K562 (cell line): ENCODE data around the gene HOXB1. TPM values are rescaled to one million over a fixed set of nuclear protein-coding genes. Genes with fewer than 3 reads are reported as not detected.

Experiments used
- ATF1 ChIP-seq, 2 experiments: fragments of 450-650 bp in 1 of 2; IDR thresholded peaks; 2 replicates each; pipeline ENCODE4 v1.6.1; 2016; ENCODE audit warnings: missing compliant biosample characterization in 1 of 2, missing genetic modification characterization in 1 of 2
- COPS2 ChIP-seq: fragments of 450-650 bp; conservative IDR thresholded peaks from 2 replicates; pipeline ENCODE4 v1.6.1; 2016; ENCODE audit warnings: mild to moderate bottlenecking, moderate library complexity
- ETV1 ChIP-seq: fragments of 450-650 bp; conservative IDR thresholded peaks from 2 replicates; pipeline ENCODE4 v1.6.1; 2016; ENCODE audit warnings: missing genetic modification characterization, control low read depth, low read depth, missing compliant biosample characterization
- FIP1L1 ChIP-seq: fragments of 200-400 bp; formaldehyde crosslinking; IDR thresholded peaks from 2 replicates; pipeline ENCODE4 v1.6.1; 2018; ENCODE audit warnings: mild to moderate bottlenecking, low read depth, low read length; ENCODE audit not compliant: poor library complexity, severe bottlenecking
- HMG20B ChIP-seq: fragments of 250-450 bp; sonication (Bioruptor Pico); IDR thresholded peaks from 2 replicates; pipeline ENCODE4 v1.5.0; 2021; ENCODE audit warnings: mild to moderate bottlenecking
- MEIS2 ChIP-seq: fragments of 450-650 bp; IDR thresholded peaks from 2 replicates; pipeline ENCODE4 v1.6.1; 2014; ENCODE audit warnings: mild to moderate bottlenecking; ENCODE audit not compliant: partially characterized antibody
- NR2C1 ChIP-seq, 2 experiments: fragments of 450-650 bp; IDR thresholded peaks; 2 replicates each; pipeline ENCODE4 v1.6.1; 2017; ENCODE audit warnings: mild to moderate bottlenecking in 2 of 2, antibody characterized with exemption in 1 of 2, inconsistent platforms in 1 of 2, missing compliant biosample characterization in 1 of 2, missing genetic modification characterization in 1 of 2
- SMC3 ChIP-seq: conservative IDR thresholded peaks from 2 replicates; pipeline ENCODE4 v1.6.1; 2011; ENCODE audit warnings: low read depth, low read length, improper control_type of control experiment; ENCODE audit not compliant: insufficient read depth
- SP1 ChIP-seq: sonication (generic); formaldehyde crosslinking; IDR thresholded peaks from 2 replicates; pipeline ENCODE4 v1.8.1; 2022; ENCODE audit warnings: mild to moderate bottlenecking, missing genetic modification reagents
- SPI1 ChIP-seq: IDR thresholded peaks from 2 replicates; pipeline ENCODE4 v1.6.1; 2011; ENCODE audit warnings: low read depth, low read length, control low read depth, borderline replicate concordance
- SRSF9 ChIP-seq: fragments of 200-400 bp; formaldehyde crosslinking; IDR thresholded peaks from 2 replicates; pipeline ENCODE4 v1.6.1; 2017; ENCODE audit warnings: low read depth, low read length, borderline replicate concordance
- TAF7 ChIP-seq: fragments of 450-650 bp; IDR thresholded peaks from 2 replicates; pipeline ENCODE4 v1.6.1; 2016; ENCODE audit warnings: missing genetic modification characterization, missing compliant biosample characterization
- TBL1XR1 ChIP-seq, 2 experiments: IDR thresholded peaks; 2 replicates each; pipeline ENCODE4 v1.6.1; 2012; ENCODE audit warnings: improper control_type of control experiment in 2 of 2, low read length in 2 of 2, mild to moderate bottlenecking in 1 of 2
- TSC22D4 ChIP-seq: fragments of 450-650 bp; IDR thresholded peaks from 2 replicates; pipeline ENCODE4 v1.6.1; 2016; ENCODE audit warnings: missing genetic modification characterization, missing biosample characterization, control low read depth
- ZC3H8 ChIP-seq: fragments of 450-650 bp; IDR thresholded peaks from 2 replicates; pipeline ENCODE4 v1.6.1; 2017
- ZNF408 ChIP-seq: fragments of 250-450 bp; sonication (Bioruptor Pico); IDR thresholded peaks from 2 replicates; pipeline ENCODE4 v1.4.0; 2020; ENCODE audit warnings: low read depth, mild to moderate bottlenecking, moderate library complexity
- ZZZ3 ChIP-seq: fragments of 450-650 bp; IDR thresholded peaks from 2 replicates; pipeline ENCODE4 v1.6.1; 2016; ENCODE audit warnings: antibody characterized with exemption, mild to moderate bottlenecking, moderate library complexity
- polyA plus RNA-seq, 8 experiments: library from polyadenylated mRNA; depleted of rRNA in 4 of 8; stranded (reverse) in 5 of 8; unstranded in 3 of 8; fragments of >200 nt; fragmentation: Nextera tagmentation in 2 of 8; fragmentation: Illumina TruSeq in 1 of 8; extraction: Ambion mirVana in 2 of 8; extraction: Trizol in 1 of 8; gene quantifications; 2 replicates each; pipeline versions ENCODE4 v1.2.1 to v1.2.3, GENCODE V29; 2011 to 2014; ENCODE audit warnings: inconsistent platforms in 1 of 8, missing spikeins in 1 of 8
- total RNA-seq, 7 experiments: library from RNA; depleted of rRNA in 6 of 7; stranded (reverse); fragments of >200 nt in 6 of 7; fragmentation: Illumina TruSeq in 2 of 7; extraction: Trizol in 2 of 7; gene quantifications; 2 replicates each; pipeline versions ENCODE4 v1.2.1 to v1.2.3, GENCODE V29; 2011 to 2021; ENCODE audit warnings: low replicate concordance in 1 of 7
- TF ChIP-seq, protein P1 (sequence below): fragments of 250-450 bp; sonication (Bioruptor Pico); IDR thresholded peaks from 2 replicates; pipeline ENCODE4 v1.5.0; 2021; ENCODE audit warnings: mild to moderate bottlenecking, borderline replicate concordance
- TF ChIP-seq, protein P2 (sequence below): fragments of 450-650 bp; formaldehyde crosslinking; IDR thresholded peaks from 2 replicates; pipeline ENCODE4 v1.4.0; 2020; ENCODE audit warnings: mild to moderate bottlenecking, moderate library complexity
- TF ChIP-seq, protein P3 (sequence below), 3 experiments: fragments of 200-800 bp in 1 of 3; sonication (Bioruptor generic) in 1 of 3; sonication (generic) in 1 of 3; formaldehyde crosslinking in 1 of 3; IDR thresholded peaks; 2 replicates each; pipeline versions ENCODE4 v1.6.1 to v1.8.0; 2016 to 2022; ENCODE audit warnings: mild to moderate bottlenecking in 2 of 3, missing compliant biosample characterization in 2 of 3, missing genetic modification characterization in 2 of 3, missing genetic modification reagents in 1 of 3
- TF ChIP-seq, protein P4 (sequence below): fragments of 250-450 bp; sonication (Bioruptor Pico); IDR thresholded peaks from 2 replicates; pipeline ENCODE4 v1.5.0; 2020; ENCODE audit warnings: mild to moderate bottlenecking

Gene HOXB1
- total and polyA plus RNA-seq, 9 of the 15 experiments (the other 6 are each of a cell fraction or from before 2014, with no cell fraction given): 0.04 TPM; not detected in 8

DNA sequence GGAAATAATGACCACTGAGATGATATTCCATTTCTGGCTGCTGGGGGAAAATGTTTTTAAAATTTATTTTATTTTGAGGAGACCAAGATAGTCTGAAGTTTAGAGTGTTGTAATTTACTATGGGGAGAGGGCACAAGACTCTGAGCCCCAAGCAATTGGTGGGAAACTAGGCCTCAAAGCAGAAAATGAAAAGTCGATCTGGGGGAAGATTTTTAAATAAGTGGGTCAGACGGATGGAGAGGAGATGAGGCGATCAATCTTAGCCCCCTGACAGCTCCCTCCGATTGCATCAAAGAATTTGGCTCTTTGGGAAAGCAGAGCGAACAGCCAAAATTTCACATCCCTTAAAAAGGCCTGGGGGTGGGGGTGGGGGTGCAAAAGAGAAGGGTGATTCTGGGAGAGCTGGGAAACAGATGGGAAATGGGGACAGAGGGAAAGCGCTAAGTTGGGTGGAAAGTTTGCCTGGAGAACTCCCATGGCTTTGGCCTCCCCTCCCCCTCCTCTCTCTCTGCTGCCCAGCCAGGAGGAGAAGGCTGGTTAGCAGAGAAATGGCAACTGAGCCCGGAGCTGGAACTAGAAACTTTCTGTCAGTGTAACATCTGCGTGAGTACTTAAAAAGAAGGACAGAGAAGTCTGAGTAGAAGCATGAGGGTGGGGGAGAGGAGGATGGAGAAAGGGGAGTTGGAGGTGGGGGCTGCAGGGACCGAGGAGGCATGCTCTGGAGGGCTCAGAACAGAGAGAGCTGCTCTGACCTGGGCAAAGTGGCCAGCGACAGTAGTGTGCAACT lies 15.5 kb upstream of the HOXB1 start (continued):
- no peak for TF ChIP-seq TSC22D4 (tag)
- TF ChIP-seq COPS2: no peak
- no peak for TF ChIP-seq SRSF9
- TF ChIP-seq TAF7 (tag): 0 out of 2 replicates have a peak, but pooled peaks have one; percentile 32
- no peak for TF ChIP-seq FIP1L1
- no peak for TF ChIP-seq NR2C1 (IDR thresholded peaks at IDR 0.05)
- TF ChIP-seq NR2C1 (tag; IDR thresholded peaks at IDR 0.05): no peak
- peak; percentile 99 for TF ChIP-seq MEIS2
- TF ChIP-seq ATF1 (CRISPR knock-in tag; IDR thresholded peaks at IDR 0.05): no peak
- no peak for TF ChIP-seq ATF1 (tag; IDR thresholded peaks at IDR 0.05)
- TF ChIP-seq ETV1: peak; percentile 29; the same call in 1 of the 2 replicates
- no peak for TF ChIP-seq ZZZ3
- no peak for TF ChIP-seq ZNF408 (CRISPR knock-in tag)
- TF ChIP-seq ZC3H8: no peak
- no peak for TF ChIP-seq SMC3
- TF ChIP-seq, protein P1, sequence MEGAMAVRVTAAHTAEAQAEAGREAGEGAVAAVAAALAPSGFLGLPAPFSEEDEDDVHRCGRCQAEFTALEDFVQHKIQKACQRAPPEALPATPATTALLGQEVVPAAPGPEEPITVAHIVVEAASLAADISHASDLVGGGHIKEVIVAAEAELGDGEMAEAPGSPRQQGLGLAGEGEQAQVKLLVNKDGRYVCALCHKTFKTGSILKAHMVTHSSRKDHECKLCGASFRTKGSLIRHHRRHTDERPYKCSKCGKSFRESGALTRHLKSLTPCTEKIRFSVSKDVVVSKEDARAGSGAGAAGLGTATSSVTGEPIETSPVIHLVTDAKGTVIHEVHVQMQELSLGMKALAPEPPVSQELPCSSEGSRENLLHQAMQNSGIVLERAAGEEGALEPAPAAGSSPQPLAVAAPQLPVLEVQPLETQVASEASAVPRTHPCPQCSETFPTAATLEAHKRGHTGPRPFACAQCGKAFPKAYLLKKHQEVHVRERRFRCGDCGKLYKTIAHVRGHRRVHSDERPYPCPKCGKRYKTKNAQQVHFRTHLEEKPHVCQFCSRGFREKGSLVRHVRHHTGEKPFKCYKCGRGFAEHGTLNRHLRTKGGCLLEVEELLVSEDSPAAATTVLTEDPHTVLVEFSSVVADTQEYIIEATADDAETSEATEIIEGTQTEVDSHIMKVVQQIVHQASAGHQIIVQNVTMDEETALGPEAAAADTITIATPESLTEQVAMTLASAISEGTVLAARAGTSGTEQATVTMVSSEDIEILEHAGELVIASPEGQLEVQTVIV: no peak
- TF ChIP-seq, protein P2, sequence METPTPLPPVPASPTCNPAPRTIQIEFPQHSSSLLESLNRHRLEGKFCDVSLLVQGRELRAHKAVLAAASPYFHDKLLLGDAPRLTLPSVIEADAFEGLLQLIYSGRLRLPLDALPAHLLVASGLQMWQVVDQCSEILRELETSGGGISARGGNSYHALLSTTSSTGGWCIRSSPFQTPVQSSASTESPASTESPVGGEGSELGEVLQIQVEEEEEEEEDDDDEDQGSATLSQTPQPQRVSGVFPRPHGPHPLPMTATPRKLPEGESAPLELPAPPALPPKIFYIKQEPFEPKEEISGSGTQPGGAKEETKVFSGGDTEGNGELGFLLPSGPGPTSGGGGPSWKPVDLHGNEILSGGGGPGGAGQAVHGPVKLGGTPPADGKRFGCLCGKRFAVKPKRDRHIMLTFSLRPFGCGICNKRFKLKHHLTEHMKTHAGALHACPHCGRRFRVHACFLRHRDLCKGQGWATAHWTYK (CRISPR knock-in tag): peak; percentile 16; the same call in 1 of the 2 replicates
- peak; percentile 56; the same call in 1 of the 2 replicates for TF ChIP-seq HMG20B (CRISPR knock-in tag)
- TF ChIP-seq SP1 (CRISPR knock-in tag): no peak
- peak in 1 of 2 experiments; percentile 14; a peak in 1 of 4 replicates for TF ChIP-seq TBL1XR1 (IDR thresholded peaks at IDR 0.05; ENCODE audit: low read length in 2 of 2)
- TF ChIP-seq, protein P3, sequence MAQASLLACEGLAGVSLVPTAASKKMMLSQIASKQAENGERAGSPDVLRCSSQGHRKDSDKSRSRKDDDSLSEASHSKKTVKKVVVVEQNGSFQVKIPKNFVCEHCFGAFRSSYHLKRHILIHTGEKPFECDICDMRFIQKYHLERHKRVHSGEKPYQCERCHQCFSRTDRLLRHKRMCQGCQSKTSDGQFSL (CRISPR knock-in tag; IDR thresholded peaks at IDR 0.05): 0 out of 2 replicates have a peak, but pooled peaks have one; percentile 42
- TF ChIP-seq, protein P3 (tag; IDR thresholded peaks at IDR 0.05): peak in 1 of 2 experiments; percentile 41; a peak in 1 of 4 replicates
- TF ChIP-seq, protein P4, sequence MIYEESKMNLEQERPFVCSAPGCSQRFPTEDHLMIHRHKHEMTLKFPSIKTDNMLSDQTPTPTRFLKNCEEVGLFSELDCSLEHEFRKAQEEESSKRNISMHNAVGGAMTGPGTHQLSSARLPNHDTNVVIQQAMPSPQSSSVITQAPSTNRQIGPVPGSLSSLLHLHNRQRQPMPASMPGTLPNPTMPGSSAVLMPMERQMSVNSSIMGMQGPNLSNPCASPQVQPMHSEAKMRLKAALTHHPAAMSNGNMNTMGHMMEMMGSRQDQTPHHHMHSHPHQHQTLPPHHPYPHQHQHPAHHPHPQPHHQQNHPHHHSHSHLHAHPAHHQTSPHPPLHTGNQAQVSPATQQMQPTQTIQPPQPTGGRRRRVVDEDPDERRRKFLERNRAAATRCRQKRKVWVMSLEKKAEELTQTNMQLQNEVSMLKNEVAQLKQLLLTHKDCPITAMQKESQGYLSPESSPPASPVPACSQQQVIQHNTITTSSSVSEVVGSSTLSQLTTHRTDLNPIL: no peak
- no peak for TF ChIP-seq SPI1
